Keratinocyte (primary cell): Measurements from ENCODE around the gene CGB2. TPM values are rescaled to one million over a fixed set of nuclear protein-coding genes. Genes with fewer than 3 reads are reported as not detected.

Experiments used
- DNase-seq: peaks from one replicate; pipeline ENCODE4 v3.0.0-alpha.2; 2011; ENCODE audit warnings: low read depth, missing footprints, low spot score
- FAIRE-seq: peaks from 2 replicates; lab custom pipeline; 2011; peaks lifted over from hg19 to GRCh38; lab: Jason Lieb, UNC
- H2AFZ ChIP-seq: 2 replicates; pipeline ENCODE4 v1.6.0; 2012; ENCODE audit warnings: low read length, control low read depth, inconsistent platforms; ENCODE audit not compliant: control insufficient read depth
- H3K27ac ChIP-seq: 2 replicates; pipeline ENCODE4 v1.5.1; 2011; ENCODE audit warnings: low read length; ENCODE audit not compliant: control insufficient read depth, insufficient read depth
- H3K27me3 ChIP-seq: 3 replicates; pipeline ENCODE4 v1.6.0; 2011; ENCODE audit warnings: low read length; ENCODE audit not compliant: control insufficient read depth, insufficient read depth; ENCODE audit errors: extremely low read depth
- H3K36me3 ChIP-seq, 2 experiments: 2 replicates in 1 of 2; 3 replicates in 1 of 2; pipeline ENCODE4 v1.5.1; 2011; ENCODE audit warnings: low read length in 2 of 2, mild to moderate bottlenecking in 1 of 2; ENCODE audit not compliant: control insufficient read depth in 2 of 2, insufficient read depth in 2 of 2; ENCODE audit errors: extremely low read depth in 1 of 2
- H3K4me1 ChIP-seq: 3 replicates; pipeline ENCODE4 v1.5.1; 2011; ENCODE audit warnings: low read length; ENCODE audit not compliant: control insufficient read depth, insufficient read depth; ENCODE audit errors: extremely low read depth
- H3K4me2 ChIP-seq: 3 replicates; pipeline ENCODE4 v1.6.0; 2011; ENCODE audit warnings: low read depth, low read length; ENCODE audit not compliant: control insufficient read depth, insufficient read depth; ENCODE audit errors: extremely low read depth
- H3K4me3 ChIP-seq, 3 experiments: fragments of 200-600 bp in 1 of 3; sonication (generic) in 1 of 3; 2 replicates in 2 of 3; 3 replicates in 1 of 3; pipeline ENCODE4 v1.5.1; 2011 to 2016; ENCODE audit warnings: low read length in 3 of 3, mild to moderate bottlenecking in 3 of 3, control low read depth in 2 of 3, inconsistent platforms in 1 of 3, low read depth in 1 of 3, mixed read lengths in 1 of 3, mixed run types in 1 of 3, moderate library complexity in 1 of 3; ENCODE audit not compliant: control insufficient read depth in 2 of 3, insufficient read depth in 2 of 3; ENCODE audit errors: extremely low read depth in 1 of 3
- H3K79me2 ChIP-seq: 2 replicates; pipeline ENCODE4 v1.6.0; 2012; ENCODE audit warnings: low read length; ENCODE audit not compliant: control insufficient read depth, insufficient read depth
- H3K9ac ChIP-seq: 3 replicates; pipeline ENCODE4 v1.6.0; 2011; ENCODE audit warnings: low read length; ENCODE audit not compliant: control insufficient read depth, insufficient read depth; ENCODE audit errors: extremely low read depth
- H3K9me1 ChIP-seq: 3 replicates; pipeline ENCODE4 v1.6.0; 2011; ENCODE audit warnings: low read length; ENCODE audit not compliant: control insufficient read depth, insufficient read depth; ENCODE audit errors: extremely low read depth
- H3K9me3 ChIP-seq: 2 replicates; pipeline ENCODE4 v1.5.1; 2012; ENCODE audit warnings: low read depth, low read length; ENCODE audit not compliant: control insufficient read depth
- H4K20me1 ChIP-seq: 3 replicates; pipeline ENCODE4 v1.6.0; 2011; ENCODE audit warnings: low read length; ENCODE audit not compliant: control insufficient read depth, insufficient read depth; ENCODE audit errors: extremely low read depth
- CTCF ChIP-seq, 3 experiments: IDR thresholded peaks in 1 of 3; conservative IDR thresholded peaks in 1 of 3; optimal IDR thresholded peaks in 1 of 3; 2 replicates in 2 of 3; 3 replicates in 1 of 3; pipeline versions ENCODE3 to v1.5.1; 2011; ENCODE audit warnings: low read length in 3 of 3, mild to moderate bottlenecking in 3 of 3, moderate library complexity in 2 of 3, control low read depth in 1 of 3, inconsistent platforms in 1 of 3; ENCODE audit not compliant: insufficient read depth in 2 of 3; ENCODE audit errors: extremely low read depth in 1 of 3
- EZH2 ChIP-seq: IDR thresholded peaks from one replicate; pipeline ENCODE4 v1.6.1; 2012; ENCODE audit warnings: inconsistent platforms, mild to moderate bottlenecking, low read length, moderate library complexity
- dilution Hi-C: fragments of 300-500 bp; cut with MboI; formaldehyde crosslinking; loops from one replicate; pipeline ENCODE4 v1.7.0; 2020; ENCODE audit warnings: low sequenced_read_pairs; ENCODE audit not compliant: extremely low pct_ligation_motif_present
- polyA plus RNA-seq, 5 experiments: library from polyadenylated mRNA; depleted of rRNA in 3 of 5; stranded (reverse) in 3 of 5; stranded (forward) in 1 of 5; unstranded in 1 of 5; fragments of >200 nt; gene quantifications; 1 replicate in 1 of 5; 2 replicates in 3 of 5; 3 replicates in 1 of 5; pipeline versions ENCODE4 v1.2.1 to v1.2.3, GENCODE V29; 2011 to 2012; ENCODE audit warnings: missing spikeins in 2 of 5, low read depth in 1 of 5, low replicate concordance in 1 of 5

The CGB2 gene
- polyA plus RNA-seq, 1 donor (not counting 4 experiments of a cell fraction or from before 2014, with no cell fraction given) = not detected

- Histone ChIP-seq H3K27me3 (no peaks in the 10 kb centered on the region), H3K79me2 (no peaks in the 10 kb centered on the region), H3K36me3 (peaks cover 26 to 38% of the 10 kb centered on the region in 2 experiments), H3K9ac (no peak overlapping the region), H3K27ac (no peak overlapping the region), H3K9me3 (no peaks in the 10 kb centered on the region), H4K20me1 (no peaks in the 10 kb centered on the region), H3K4me2 (no peak overlapping the region), H3K9me1 (no peaks in the 10 kb centered on the region), H3K4me1 (no peaks in the 10 kb centered on the region), H2AFZ (no peak overlapping the region), H3K4me3 (no peak overlapping the region)
- DNase-seq = no peak
- FAIRE-seq = no peak
- dilution Hi-C loops = no loop called here
- no peak for TF ChIP-seq CTCF (optimal IDR thresholded peaks at IDR 0.05 in 1 of 3, IDR thresholded peaks at IDR 0.05 in 1 of 3, conservative IDR thresholded peaks at IDR 0.05 in 1 of 3; ENCODE audit: extremely low read depth in 1 of 3, insufficient read depth in 2 of 3, low read length in 3 of 3)
- no peak for TF ChIP-seq EZH2
Observed at GRCh38 chr19:49010453-49010852, 21.2 kb upstream of the CGB2 start.

DNA sequence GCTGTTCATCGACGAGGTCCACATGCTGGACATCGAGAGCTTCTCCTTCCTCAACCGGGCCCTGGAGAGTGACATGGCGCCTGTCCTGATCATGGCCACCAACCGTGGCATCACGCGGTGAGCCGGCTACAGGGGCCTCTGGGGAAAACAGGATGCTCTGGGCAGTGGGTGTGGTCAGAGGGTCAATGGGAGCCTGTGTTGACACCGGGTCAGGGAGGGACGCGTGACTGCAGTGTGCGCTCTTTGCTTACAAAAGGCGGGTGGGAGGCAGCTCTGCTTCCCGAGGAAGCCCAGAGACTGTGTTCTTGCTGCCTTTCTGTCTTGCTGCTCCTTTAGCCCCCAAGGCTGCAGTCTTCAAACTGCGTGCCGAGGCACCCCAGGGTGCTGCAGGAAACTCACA lies 20.5 kb upstream of the CGB2 start:
- dilution Hi-C loops = no loop called here
- DNase-seq (no peak), FAIRE-seq (no peak)
- Histone ChIP-seq H3K4me3 (no peak overlapping the region), H3K27me3 (no peaks in the 10 kb centered on the region), H4K20me1 (no peaks in the 10 kb centered on the region), H3K36me3 (peaks cover 23 to 35% of the 10 kb centered on the region in 2 experiments), H3K79me2 (no peaks in the 10 kb centered on the region), H3K4me1 (no peaks in the 10 kb centered on the region), H3K4me2 (no peak overlapping the region), H3K27ac (no peak overlapping the region), H3K9ac (no peak overlapping the region), H3K9me1 (no peaks in the 10 kb centered on the region), H2AFZ (no peak overlapping the region), H3K9me3 (no peaks in the 10 kb centered on the region)
- TF ChIP-seq CTCF (optimal IDR thresholded peaks at IDR 0.05 in 1 of 3, IDR thresholded peaks at IDR 0.05 in 1 of 3, conservative IDR thresholded peaks at IDR 0.05 in 1 of 3; ENCODE audit: extremely low read depth in 1 of 3, insufficient read depth in 2 of 3, low read length in 3 of 3) (no peak), EZH2 (no peak)
